ENCODE data around the gene EMILIN2.
"Not testable (repeated sequence)": the region's sequence is repeated elsewhere in the genome, so short reads cannot be mapped to it uniquely, and the experiment has no call there.

The EMILIN2 gene

GRCh38 chr18:2845172-2845571 lies 1.6 kb upstream of the EMILIN2 start:
- DNase-seq (ENCODE audit: low read depth in 2 of 2): no peak

- DNase-seq (ENCODE audit: low read depth in 2 of 2): peak in 1 of 2 donors; percentile 13
Observed at GRCh38 chr18:2847317-2848246, 776 bp downstream of the EMILIN2 start.

- DNase-seq (ENCODE audit: low read depth in 2 of 2): no peak
Observed at GRCh38 chr18:2848247-2849246, 1.7 kb downstream of the EMILIN2 start.

GRCh38 chr18:2850816-2851215 lies 4.0 kb downstream of the EMILIN2 start:
- DNase-seq (ENCODE audit: low read depth in 2 of 2): no peak

- DNase-seq (ENCODE audit: low read depth in 2 of 2): no peak
Observed at GRCh38 chr18:2851771-2852170, 5.0 kb downstream of the EMILIN2 start.

GRCh38 chr18:2852460-2852859 lies 5.7 kb downstream of the EMILIN2 start:
- DNase-seq (ENCODE audit: low read depth in 2 of 2): not testable (repeated sequence)

- no peak for DNase-seq (ENCODE audit: low read depth in 2 of 2)
Observed at GRCh38 chr18:2853173-2853925, 6.5 kb downstream of the EMILIN2 start.

- no peak for DNase-seq (ENCODE audit: low read depth in 2 of 2)
Observed at GRCh38 chr18:2853926-2854664, 7.3 kb downstream of the EMILIN2 start.

- no peak for DNase-seq (ENCODE audit: low read depth in 2 of 2)
Observed at GRCh38 chr18:2854875-2855274, 8.1 kb downstream of the EMILIN2 start.

- DNase-seq (ENCODE audit: low read depth in 2 of 2): no peak
Observed at GRCh38 chr18:2855560-2856350, 8.9 kb downstream of the EMILIN2 start.

GRCh38 chr18:2856547-2857170 lies 9.9 kb downstream of the EMILIN2 start:
- DNase-seq (ENCODE audit: low read depth in 2 of 2): no peak

GRCh38 chr18:2857491-2858131 lies 10.8 kb downstream of the EMILIN2 start:
- DNase-seq (ENCODE audit: low read depth in 2 of 2): no peak

GRCh38 chr18:2860397-2860796 lies 13.6 kb downstream of the EMILIN2 start:
- not testable (repeated sequence) for DNase-seq (ENCODE audit: low read depth in 2 of 2)

- DNase-seq (ENCODE audit: low read depth in 2 of 2): not testable (repeated sequence)
Observed at GRCh38 chr18:2863997-2864396, 17.2 kb downstream of the EMILIN2 start.

- not testable (repeated sequence) for DNase-seq (ENCODE audit: low read depth in 2 of 2)
Observed at GRCh38 chr18:2866465-2866864, 19.7 kb downstream of the EMILIN2 start.

- no peak for DNase-seq (ENCODE audit: low read depth in 2 of 2)
Observed at GRCh38 chr18:2869207-2869606, 22.4 kb downstream of the EMILIN2 start.

- no peak for DNase-seq (ENCODE audit: low read depth in 2 of 2)
Observed at GRCh38 chr18:2871111-2871720, 24.4 kb downstream of the EMILIN2 start.

- DNase-seq (ENCODE audit: low read depth in 2 of 2): no peak
Observed at GRCh38 chr18:2872095-2872494, 25.3 kb downstream of the EMILIN2 start.

GRCh38 chr18:2874765-2875164 lies 28.0 kb downstream of the EMILIN2 start:
- no peak for DNase-seq (ENCODE audit: low read depth in 2 of 2)
